Islet of Langerhans (tissue), 1 donor: ENCODE data around the gene MOB3A.
"Not testable (repeated sequence)": the region's sequence is repeated elsewhere in the genome, so short reads cannot be mapped to it uniquely, and the experiment has no call there.

Source experiments
- FAIRE-seq: peaks from one replicate; lab custom pipeline; 2011; peaks lifted over from hg19 to GRCh38; lab: Jason Lieb, UNC

The MOB3A gene

GRCh38 chr19:2096034-2096479 lies at the start of gene MOB3A:
MOB3A (minus strand) TSS chr19:2096326; CDS start chr19:2078560, 17,766 bp downstream.
- no peak for FAIRE-seq

DNA sequence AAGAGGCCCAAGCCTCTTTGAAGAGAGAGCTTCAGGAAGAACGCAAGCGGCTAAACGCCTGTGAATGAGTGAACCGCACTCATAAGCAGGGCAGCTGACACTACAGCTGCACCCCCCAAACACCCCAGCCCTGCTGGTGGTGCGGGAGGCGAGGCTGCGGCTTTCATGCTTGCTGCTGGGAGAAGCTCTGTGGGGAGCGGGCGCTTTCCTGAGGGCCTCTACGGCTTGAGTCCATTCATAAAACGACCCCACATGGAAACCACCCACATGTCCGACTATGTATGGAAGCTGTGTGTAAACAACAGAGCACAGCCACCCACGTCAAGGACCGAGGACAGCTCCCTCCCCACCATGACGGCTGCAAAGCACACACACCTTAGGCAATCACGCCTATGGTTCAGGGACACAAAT lies 49.7 kb upstream of the MOB3A start:
- FAIRE-seq = no peak

GRCh38 chr19:2144190-2144589 lies 48.1 kb upstream of the MOB3A start:
- FAIRE-seq = no peak

GRCh38 chr19:2142173-2142829 lies 46.2 kb upstream of the MOB3A start:
- FAIRE-seq = no peak

DNA sequence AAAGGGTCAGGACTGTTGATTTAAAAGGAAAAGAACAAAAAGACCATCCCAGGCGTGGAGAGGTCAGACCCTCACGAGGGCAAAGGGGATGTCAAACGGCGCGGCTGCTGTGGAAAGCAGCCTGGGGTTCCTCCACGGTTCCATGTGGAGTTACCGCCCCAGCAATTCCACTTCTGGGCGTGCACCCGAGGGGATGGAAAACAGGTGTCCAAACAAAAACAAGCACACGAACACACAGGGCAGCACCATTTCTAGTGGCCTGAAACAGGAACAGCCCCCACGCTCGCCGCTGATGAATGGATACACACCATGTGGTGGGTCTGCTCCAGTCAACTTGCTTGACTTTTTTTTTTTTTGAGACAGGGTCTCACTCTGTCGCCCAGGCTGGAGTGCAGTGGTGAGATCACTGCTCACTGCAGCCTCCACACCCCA lies 44.0 kb upstream of the MOB3A start:
- no peak for FAIRE-seq

- FAIRE-seq = no peak
Observed at GRCh38 chr19:2139385-2140137, 43.4 kb upstream of the MOB3A start.

- no peak for FAIRE-seq
Observed at GRCh38 chr19:2138061-2138728, 42.1 kb upstream of the MOB3A start.

- no peak for FAIRE-seq
Observed at GRCh38 chr19:2136796-2137195, 40.7 kb upstream of the MOB3A start.

GRCh38 chr19:2135474-2136402 lies 39.6 kb upstream of the MOB3A start:
- no peak for FAIRE-seq

- no peak for FAIRE-seq
Observed at GRCh38 chr19:2132731-2133490, 36.8 kb upstream of the MOB3A start.

DNA sequence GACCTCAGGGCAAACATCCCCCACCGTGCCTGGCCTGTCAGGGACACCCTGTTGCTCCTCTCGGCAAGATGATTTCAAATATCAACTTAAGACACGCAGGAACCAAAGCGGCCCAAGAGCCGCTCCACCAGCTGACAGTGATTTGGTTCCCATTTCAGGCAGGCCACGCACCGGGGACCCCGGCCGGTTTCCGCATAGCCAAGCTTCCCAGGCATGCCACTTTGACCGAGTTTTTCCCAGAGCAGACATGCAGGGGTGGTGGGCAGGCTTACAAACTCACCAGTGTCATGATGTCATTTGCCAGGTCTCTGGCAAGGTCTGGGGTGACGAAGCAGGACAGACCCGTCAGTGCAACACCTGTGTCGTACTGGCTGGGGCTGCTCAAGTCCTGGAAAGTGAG lies 36.1 kb upstream of the MOB3A start:
- no peak for FAIRE-seq

GRCh38 chr19:2131012-2131975 lies 35.2 kb upstream of the MOB3A start:
- FAIRE-seq = not testable (repeated sequence)

- no peak for FAIRE-seq
Observed at GRCh38 chr19:2129892-2130770, 34.0 kb upstream of the MOB3A start.

DNA sequence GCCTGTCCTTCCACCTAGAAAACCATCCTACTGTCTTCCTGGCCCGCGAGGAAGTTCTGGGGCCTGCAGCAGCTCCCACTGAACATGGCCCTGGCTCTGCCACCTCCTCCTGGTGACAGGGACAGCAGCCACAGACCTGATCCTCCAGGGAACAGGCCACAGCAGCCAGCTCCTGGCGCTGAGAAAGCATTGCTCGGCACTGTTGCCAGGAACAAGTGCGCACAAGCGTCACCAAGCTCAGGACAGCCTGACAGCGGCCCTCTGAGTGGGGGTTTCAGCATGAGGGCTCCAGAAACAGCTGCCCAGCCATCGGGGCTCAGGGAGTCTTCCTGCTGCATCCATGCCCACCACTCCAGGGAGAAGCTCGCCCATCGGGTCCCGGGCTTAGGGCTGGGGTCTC lies 33.4 kb upstream of the MOB3A start:
- no peak for FAIRE-seq

DNA sequence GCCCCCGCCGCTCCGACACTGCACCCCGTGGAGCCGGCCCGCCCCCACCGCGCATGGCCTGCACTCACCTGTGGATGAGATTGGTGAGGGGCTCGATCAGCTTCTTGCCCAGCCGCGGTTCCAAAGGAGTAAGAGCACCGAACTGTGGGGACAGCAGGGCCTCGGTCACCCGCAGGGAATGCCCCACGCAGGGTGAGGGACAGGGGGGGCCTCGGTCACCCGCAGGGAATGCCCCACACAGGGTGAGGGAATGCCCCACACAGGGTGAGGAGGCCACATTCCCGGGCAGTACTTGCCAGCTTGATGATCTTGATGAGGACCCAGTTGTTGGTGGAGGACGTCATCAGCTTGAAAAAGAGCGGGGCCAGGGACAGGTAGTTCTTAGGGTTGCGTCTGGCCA lies 32.9 kb upstream of the MOB3A start:
- FAIRE-seq = no peak

DNA sequence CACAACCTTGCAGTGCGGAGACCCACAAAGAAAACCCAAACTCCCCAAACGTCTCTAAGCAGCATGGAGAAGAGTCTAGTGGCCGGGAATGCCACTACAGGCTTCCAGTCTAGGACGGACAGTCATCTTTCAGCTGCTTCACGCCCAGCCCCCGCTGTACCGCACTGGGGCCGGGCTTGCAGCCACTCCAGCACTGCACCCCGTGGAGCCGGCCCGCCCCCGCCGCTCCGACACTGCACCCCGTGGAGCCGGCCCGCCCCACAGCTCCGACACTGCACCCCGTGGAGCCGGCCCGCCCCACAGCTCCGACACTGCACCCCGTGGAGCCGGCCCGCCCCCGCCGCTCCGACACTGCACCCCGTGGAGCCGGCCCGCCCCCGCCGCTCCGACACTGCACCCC lies 32.1 kb upstream of the MOB3A start:
- not testable (repeated sequence) for FAIRE-seq

DNA sequence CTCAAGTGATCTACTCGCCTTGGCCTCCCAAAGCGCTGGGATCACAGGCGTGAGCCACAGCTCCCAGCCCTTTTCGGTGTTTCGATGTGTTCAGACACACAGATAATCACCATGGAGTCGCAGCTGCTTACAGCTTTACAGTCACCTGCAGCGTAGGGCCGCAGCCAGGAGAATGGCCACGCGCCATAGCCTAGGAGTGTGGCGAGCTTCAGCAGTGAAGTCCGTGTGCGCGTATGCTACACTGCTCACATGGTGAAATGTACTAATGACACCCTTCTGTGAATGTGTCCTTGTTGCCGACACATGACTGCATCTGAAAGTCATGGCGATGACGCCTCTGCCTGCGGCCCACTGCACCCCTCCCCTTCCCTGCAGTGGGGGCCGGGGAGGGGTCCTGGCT lies 31.6 kb upstream of the MOB3A start:
- no peak for FAIRE-seq

DNA sequence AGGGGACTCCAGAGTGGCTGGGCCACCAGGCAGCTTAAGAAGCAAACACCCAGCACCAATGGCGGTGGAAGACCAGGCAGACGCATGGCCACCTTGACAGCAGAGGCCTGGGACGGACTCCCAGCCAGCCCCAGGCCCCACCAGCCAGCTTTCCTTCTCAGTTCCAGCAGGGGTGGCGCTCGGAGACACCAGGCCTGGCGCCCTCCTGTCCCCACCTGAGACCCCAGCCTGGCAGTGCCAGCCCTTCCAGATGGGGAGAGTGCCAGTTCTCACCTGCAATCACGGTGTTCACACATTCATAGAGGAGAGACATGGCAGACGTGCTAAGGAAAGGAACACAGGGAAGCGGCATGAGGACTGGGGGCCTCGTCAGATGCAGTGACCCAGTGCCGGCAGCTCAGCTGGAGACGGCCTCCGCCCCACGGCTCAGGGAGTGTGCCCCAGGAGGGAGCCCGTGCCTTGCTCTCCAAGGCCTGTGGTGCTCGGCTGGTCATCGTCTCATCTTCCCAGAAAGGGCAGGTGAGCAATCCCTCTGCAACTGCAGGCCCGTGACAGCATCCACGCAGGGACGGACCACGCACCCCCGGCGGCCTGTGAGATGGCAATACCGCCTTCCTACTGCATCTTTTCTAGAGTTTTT lies 30.9 kb upstream of the MOB3A start:
- no peak for FAIRE-seq
